HEK293 (cell line): ENCODE data around the gene NTMT1.

Experiments used
- CTCF ChIA-PET: fragments of 350-600 bp; formaldehyde crosslinking; extraction: SDS; loops from one replicate; lab custom pipeline; 2021; ENCODE audit warnings: antibody characterized with exemption; lab: Yijun Ruan, JAX
- POLR2A ChIA-PET: fragments of 300-600 bp; formaldehyde crosslinking; extraction: SDS; loops from one replicate; lab custom pipeline; 2020; ENCODE audit warnings: antibody characterized with exemption, inconsistent platforms; lab: Yijun Ruan, JAX
- H3K27ac ChIP-seq: fragments of 200-500 bp; sonication (Bioruptor generic); 2 replicates; pipeline ENCODE4 v1.5.1; 2014; ENCODE audit warnings: low read depth, low read length, control low read depth, inconsistent platforms; ENCODE audit errors: extremely low read depth
- H3K36me3 ChIP-seq, 2 experiments: fragments of 200-500 bp in 1 of 2; sonication (Bioruptor generic) in 1 of 2; 1 replicate in 1 of 2; 2 replicates in 1 of 2; pipeline ENCODE4 v1.5.1; 2014 to 2017; ENCODE audit warnings: inconsistent platforms in 2 of 2, low read length in 2 of 2; ENCODE audit not compliant: control insufficient read depth in 2 of 2, insufficient read depth in 1 of 2
- H3K4me1 ChIP-seq: fragments of 200-500 bp; sonication (Bioruptor generic); 2 replicates; pipeline ENCODE4 v1.5.1; 2014; ENCODE audit warnings: mild to moderate bottlenecking, low read length, inconsistent platforms; ENCODE audit not compliant: control insufficient read depth, insufficient read depth
- H3K4me3 ChIP-seq: 2 replicates; pipeline ENCODE4 v1.5.1; 2011; ENCODE audit warnings: low read depth, mild to moderate bottlenecking, control low read depth, low read length, moderate library complexity
- H3K9me3 ChIP-seq: fragments of 200-500 bp; sonication (Bioruptor generic); 2 replicates; pipeline ENCODE4 v1.5.1; 2014; ENCODE audit warnings: low read depth, low read length, inconsistent platforms; ENCODE audit not compliant: control insufficient read depth, insufficient read depth
- KLF1 ChIP-seq: fragments of 450-650 bp; formaldehyde crosslinking; IDR thresholded peaks from 2 replicates; pipeline ENCODE4 v1.5.1; 2016; ENCODE audit warnings: missing biosample characterization, missing genetic modification characterization
- OSR2 ChIP-seq: fragments of 450-650 bp; formaldehyde crosslinking; IDR thresholded peaks from 2 replicates; pipeline ENCODE4 v1.5.1; 2016; ENCODE audit warnings: missing biosample characterization, missing genetic modification characterization
- PRDM1 ChIP-seq: fragments of 450-650 bp; formaldehyde crosslinking; IDR thresholded peaks from 2 replicates; pipeline ENCODE4; 2016; ENCODE audit warnings: missing biosample characterization, missing genetic modification characterization
- SP2 ChIP-seq: fragments of 450-650 bp; formaldehyde crosslinking; IDR thresholded peaks from 2 replicates; pipeline ENCODE4 v1.5.1; 2016; ENCODE audit warnings: missing biosample characterization, missing genetic modification characterization
- ZBTB17 ChIP-seq: fragments of 450-650 bp; formaldehyde crosslinking; IDR thresholded peaks from 2 replicates; pipeline ENCODE4 v1.5.1; 2016; ENCODE audit warnings: missing biosample characterization, missing genetic modification characterization
- ZBTB20 ChIP-seq: fragments of 450-650 bp; formaldehyde crosslinking; IDR thresholded peaks from 2 replicates; pipeline ENCODE4 v1.5.1; 2016; ENCODE audit warnings: missing biosample characterization, missing genetic modification characterization
- ZNF121 ChIP-seq: fragments of 450-650 bp; formaldehyde crosslinking; IDR thresholded peaks from 2 replicates; pipeline ENCODE4 v1.5.1; 2016; ENCODE audit warnings: missing biosample characterization, missing genetic modification characterization
- ZNF133 ChIP-seq: fragments of 450-650 bp; formaldehyde crosslinking; IDR thresholded peaks from 2 replicates; pipeline ENCODE4 v1.5.1; 2016; ENCODE audit warnings: missing biosample characterization, missing genetic modification characterization
- ZNF157 ChIP-seq: fragments of 450-650 bp; formaldehyde crosslinking; IDR thresholded peaks from 2 replicates; pipeline ENCODE4 v1.5.1; 2016; ENCODE audit warnings: missing biosample characterization, missing genetic modification characterization
- ZNF16 ChIP-seq: fragments of 450-650 bp; formaldehyde crosslinking; IDR thresholded peaks from 2 replicates; pipeline ENCODE4 v1.5.1; 2016; ENCODE audit warnings: low read depth, missing biosample characterization, missing genetic modification characterization
- ZNF175 ChIP-seq: fragments of 450-650 bp; formaldehyde crosslinking; IDR thresholded peaks from 2 replicates; pipeline ENCODE4 v1.5.1; 2016; ENCODE audit warnings: missing biosample characterization, missing genetic modification characterization
- ZNF24 ChIP-seq: fragments of 450-650 bp; formaldehyde crosslinking; IDR thresholded peaks from 2 replicates; pipeline ENCODE4 v1.5.1; 2016; ENCODE audit warnings: missing biosample characterization, missing genetic modification characterization
- ZNF280C ChIP-seq: fragments of 450-650 bp; formaldehyde crosslinking; IDR thresholded peaks from 2 replicates; pipeline ENCODE4 v1.5.1; 2016; ENCODE audit warnings: missing biosample characterization, missing genetic modification characterization
- ZNF292 ChIP-seq: fragments of 450-650 bp; formaldehyde crosslinking; IDR thresholded peaks from 2 replicates; pipeline ENCODE4 v1.5.1; 2016; ENCODE audit warnings: low read depth, missing biosample characterization, missing genetic modification characterization, borderline replicate concordance
- ZNF335 ChIP-seq: fragments of 450-650 bp; formaldehyde crosslinking; conservative IDR thresholded peaks from 2 replicates; pipeline ENCODE4 v1.5.1; 2016; ENCODE audit warnings: missing biosample characterization, missing genetic modification characterization
- ZNF341 ChIP-seq: fragments of 450-650 bp; formaldehyde crosslinking; IDR thresholded peaks from 2 replicates; pipeline ENCODE4; 2016; ENCODE audit warnings: low read depth, missing biosample characterization, missing genetic modification characterization
- ZNF366 ChIP-seq: fragments of 450-650 bp; formaldehyde crosslinking; conservative IDR thresholded peaks from 2 replicates; pipeline ENCODE4 v1.5.1; 2016; ENCODE audit warnings: missing biosample characterization, missing genetic modification characterization
- ZNF37A ChIP-seq: fragments of 450-650 bp; IDR thresholded peaks from 2 replicates; pipeline ENCODE4 v1.5.1; 2018; ENCODE audit warnings: missing biosample characterization, missing genetic modification characterization
- ZNF48 ChIP-seq: fragments of 450-650 bp; formaldehyde crosslinking; IDR thresholded peaks from 2 replicates; pipeline ENCODE4 v1.5.1; 2016; ENCODE audit warnings: missing biosample characterization, missing genetic modification characterization
- ZNF560 ChIP-seq: fragments of 450-650 bp; formaldehyde crosslinking; IDR thresholded peaks from 2 replicates; pipeline ENCODE4 v1.5.1; 2017; ENCODE audit warnings: missing biosample characterization, missing genetic modification characterization, borderline replicate concordance
- ZNF596 ChIP-seq: fragments of 450-650 bp; IDR thresholded peaks from 2 replicates; pipeline ENCODE4 v1.5.0; 2018; ENCODE audit warnings: missing biosample characterization, mild to moderate bottlenecking, missing genetic modification characterization, moderate library complexity
- ZNF623 ChIP-seq: fragments of 450-650 bp; formaldehyde crosslinking; IDR thresholded peaks from 2 replicates; pipeline ENCODE4 v1.5.1; 2016; ENCODE audit warnings: missing biosample characterization, missing genetic modification characterization
- ZNF624 ChIP-seq: fragments of 450-650 bp; formaldehyde crosslinking; IDR thresholded peaks from 2 replicates; pipeline ENCODE4 v1.5.1; 2017; ENCODE audit warnings: missing biosample characterization, missing genetic modification characterization
- ZNF658 ChIP-seq: fragments of 450-650 bp; formaldehyde crosslinking; IDR thresholded peaks from 2 replicates; pipeline ENCODE4; 2016; ENCODE audit warnings: missing biosample characterization, missing genetic modification characterization
- ZNF791 ChIP-seq: fragments of 450-650 bp; formaldehyde crosslinking; IDR thresholded peaks from 2 replicates; pipeline ENCODE4 v1.5.1; 2016; ENCODE audit warnings: missing biosample characterization, missing genetic modification characterization
- ZSCAN4 ChIP-seq: fragments of 450-650 bp; formaldehyde crosslinking; IDR thresholded peaks from 2 replicates; pipeline ENCODE4 v1.5.1; 2017; ENCODE audit warnings: missing biosample characterization, missing genetic modification characterization
- TF ChIP-seq, protein P1 (sequence below): fragments of 450-650 bp; formaldehyde crosslinking; IDR thresholded peaks from 2 replicates; pipeline ENCODE4 v1.5.1; 2016; ENCODE audit warnings: missing biosample characterization, missing genetic modification characterization
- TF ChIP-seq, protein P2 (sequence below): fragments of 450-650 bp; formaldehyde crosslinking; IDR thresholded peaks from 2 replicates; pipeline ENCODE4 v1.5.1; 2016; ENCODE audit warnings: missing biosample characterization, missing genetic modification characterization
- TF ChIP-seq, protein P3 (sequence below): fragments of 450-650 bp; formaldehyde crosslinking; IDR thresholded peaks from 2 replicates; pipeline ENCODE4 v1.5.1; 2016; ENCODE audit warnings: missing biosample characterization, missing genetic modification characterization

NTMT1 gene

DNA sequence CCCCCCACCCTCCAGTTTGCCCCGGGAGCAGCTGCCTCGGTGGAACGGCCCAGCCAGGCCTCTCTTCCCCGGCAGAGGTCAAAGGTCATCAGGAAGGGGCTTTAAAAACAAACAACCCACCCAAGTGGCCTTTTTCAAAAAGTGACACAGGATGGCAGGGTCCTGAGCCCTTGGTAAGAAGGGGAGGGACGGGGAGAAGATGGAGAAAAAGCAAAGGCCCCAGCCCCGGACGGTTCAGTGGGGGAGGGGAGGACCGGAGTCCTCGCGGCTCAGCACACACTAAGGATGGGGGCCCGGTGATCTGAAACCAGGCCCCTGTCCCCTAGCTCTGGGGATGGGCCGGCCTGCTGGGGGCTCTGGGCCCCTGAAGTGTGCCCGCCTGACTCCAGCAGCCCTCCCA lies 40.6 kb downstream of the NTMT1 start:
- Histone ChIP-seq H3K4me3 (no peak overlapping the region), H3K27ac (no peak overlapping the region), H3K4me1 (no peaks in the 10 kb centered on the region), H3K9me3 (no peaks in the 10 kb centered on the region), H3K36me3 (no peaks in the 10 kb centered on the region)
- no peak for TF ChIP-seq ZNF157 (tag by site-specific recombination)
- TF ChIP-seq, protein P1, sequence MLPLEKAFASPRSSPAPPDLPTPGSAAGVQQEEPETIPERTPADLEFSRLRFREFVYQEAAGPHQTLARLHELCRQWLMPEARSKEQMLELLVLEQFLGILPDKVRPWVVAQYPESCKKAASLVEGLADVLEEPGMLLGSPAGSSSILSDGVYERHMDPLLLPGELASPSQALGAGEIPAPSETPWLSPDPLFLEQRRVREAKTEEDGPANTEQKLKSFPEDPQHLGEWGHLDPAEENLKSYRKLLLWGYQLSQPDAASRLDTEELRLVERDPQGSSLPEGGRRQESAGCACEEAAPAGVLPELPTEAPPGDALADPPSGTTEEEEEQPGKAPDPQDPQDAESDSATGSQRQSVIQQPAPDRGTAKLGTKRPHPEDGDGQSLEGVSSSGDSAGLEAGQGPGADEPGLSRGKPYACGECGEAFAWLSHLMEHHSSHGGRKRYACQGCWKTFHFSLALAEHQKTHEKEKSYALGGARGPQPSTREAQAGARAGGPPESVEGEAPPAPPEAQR (tag by site-specific recombination) = no peak
- TF ChIP-seq ZNF658 (tag by site-specific recombination) = no peak
- no peak for TF ChIP-seq ZBTB20 (tag by site-specific recombination)
- no peak for TF ChIP-seq ZNF133 (tag by site-specific recombination)
- no peak for TF ChIP-seq ZNF341 (tag by site-specific recombination)
- no peak for TF ChIP-seq OSR2 (tag by site-specific recombination)
- TF ChIP-seq ZNF292 (tag by site-specific recombination) = no peak
- no peak for TF ChIP-seq ZNF624 (tag by site-specific recombination)
- TF ChIP-seq, protein P2, sequence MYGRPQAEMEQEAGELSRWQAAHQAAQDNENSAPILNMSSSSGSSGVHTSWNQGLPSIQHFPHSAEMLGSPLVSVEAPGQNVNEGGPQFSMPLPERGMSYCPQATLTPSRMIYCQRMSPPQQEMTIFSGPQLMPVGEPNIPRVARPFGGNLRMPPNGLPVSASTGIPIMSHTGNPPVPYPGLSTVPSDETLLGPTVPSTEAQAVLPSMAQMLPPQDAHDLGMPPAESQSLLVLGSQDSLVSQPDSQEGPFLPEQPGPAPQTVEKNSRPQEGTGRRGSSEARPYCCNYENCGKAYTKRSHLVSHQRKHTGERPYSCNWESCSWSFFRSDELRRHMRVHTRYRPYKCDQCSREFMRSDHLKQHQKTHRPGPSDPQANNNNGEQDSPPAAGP = no peak
- no peak for TF ChIP-seq ZNF560
- TF ChIP-seq ZNF16 = no peak
- no peak for TF ChIP-seq ZNF48 (tag by site-specific recombination)
- TF ChIP-seq ZNF596 (tag by site-specific recombination) = no peak
- TF ChIP-seq ZNF24 (tag by site-specific recombination) = no peak
- CTCF ChIA-PET = interaction anchor here (0.7 kb wide), 1 partner anchor 84 kb away, joined by 4 read pairs; no protein-coding TSS in a partner anchor
- POLR2A ChIA-PET = no interaction called here

DNA sequence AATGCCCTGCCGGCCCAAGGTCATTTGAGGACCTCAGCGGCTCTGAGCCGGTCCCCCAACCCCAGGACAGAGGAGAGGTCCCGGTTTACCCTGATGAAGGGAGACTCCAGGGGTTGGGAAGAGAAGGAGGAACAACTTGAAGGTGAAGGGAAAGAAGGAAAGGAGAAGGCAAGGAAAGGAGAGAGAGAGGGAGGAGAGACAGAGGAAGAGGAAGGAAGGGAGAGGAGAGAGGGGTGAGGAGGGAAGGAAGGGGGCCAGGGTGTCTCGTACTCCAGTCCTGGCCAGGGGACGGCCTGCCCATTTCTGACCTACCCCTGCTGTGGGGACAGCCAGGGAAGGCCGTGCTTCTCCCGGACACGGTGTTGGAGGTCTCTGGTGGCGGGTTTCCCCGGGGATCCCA lies 41.4 kb downstream of the NTMT1 start:
- H3K4me1 ChIP-seq = no peaks in the 10 kb centered on the region
- no peaks in the 10 kb centered on the region for H3K36me3 ChIP-seq
- no peak overlapping the region for H3K4me3 ChIP-seq
- no peak for TF ChIP-seq ZNF280C (tag by site-specific recombination)
- TF ChIP-seq ZNF366 (tag by site-specific recombination) = peak; percentile 59
- peak; percentile 42; the same call in 1 of the 2 replicates for TF ChIP-seq PRDM1
- TF ChIP-seq ZBTB17 = no peak
- TF ChIP-seq ZNF37A = no peak
- TF ChIP-seq, protein P3, sequence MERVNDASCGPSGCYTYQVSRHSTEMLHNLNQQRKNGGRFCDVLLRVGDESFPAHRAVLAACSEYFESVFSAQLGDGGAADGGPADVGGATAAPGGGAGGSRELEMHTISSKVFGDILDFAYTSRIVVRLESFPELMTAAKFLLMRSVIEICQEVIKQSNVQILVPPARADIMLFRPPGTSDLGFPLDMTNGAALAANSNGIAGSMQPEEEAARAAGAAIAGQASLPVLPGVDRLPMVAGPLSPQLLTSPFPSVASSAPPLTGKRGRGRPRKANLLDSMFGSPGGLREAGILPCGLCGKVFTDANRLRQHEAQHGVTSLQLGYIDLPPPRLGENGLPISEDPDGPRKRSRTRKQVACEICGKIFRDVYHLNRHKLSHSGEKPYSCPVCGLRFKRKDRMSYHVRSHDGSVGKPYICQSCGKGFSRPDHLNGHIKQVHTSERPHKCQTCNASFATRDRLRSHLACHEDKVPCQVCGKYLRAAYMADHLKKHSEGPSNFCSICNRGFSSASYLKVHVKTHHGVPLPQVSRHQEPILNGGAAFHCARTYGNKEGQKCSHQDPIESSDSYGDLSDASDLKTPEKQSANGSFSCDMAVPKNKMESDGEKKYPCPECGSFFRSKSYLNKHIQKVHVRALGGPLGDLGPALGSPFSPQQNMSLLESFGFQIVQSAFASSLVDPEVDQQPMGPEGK = no peak
- TF ChIP-seq ZNF791 = no peak
- TF ChIP-seq KLF1 (tag by site-specific recombination) = no peak
- TF ChIP-seq ZSCAN4 (tag by site-specific recombination) = no peak
- no peak for TF ChIP-seq ZNF121
- TF ChIP-seq ZNF335 (tag by site-specific recombination) = no peak
- no peak for TF ChIP-seq ZBTB20 (tag by site-specific recombination)
- no peak for TF ChIP-seq SP2 (tag by site-specific recombination)
- TF ChIP-seq ZNF175 (tag by site-specific recombination) = no peak
- no peak for TF ChIP-seq ZNF623 (tag by site-specific recombination)
- H3K9me3 ChIP-seq = no peaks in the 10 kb centered on the region
- CTCF ChIA-PET = interaction anchor here (0.7 to 0.9 kb wide), 2 partner anchors 58 to 89 kb away, joined by 4 to 5 read pairs; no protein-coding TSS in a partner anchor
- H3K27ac ChIP-seq = no peak overlapping the region
- POLR2A ChIA-PET = no interaction called here
